ENCODE results near the gene HDLBP. TPM values are rescaled to one million over a fixed set of nuclear protein-coding genes. Genes with fewer than 3 reads are reported as not detected.

HDLBP gene
- total RNA-seq, 4 donors from 2014 or later: 303 to 490 (median 435) TPM

DNA sequence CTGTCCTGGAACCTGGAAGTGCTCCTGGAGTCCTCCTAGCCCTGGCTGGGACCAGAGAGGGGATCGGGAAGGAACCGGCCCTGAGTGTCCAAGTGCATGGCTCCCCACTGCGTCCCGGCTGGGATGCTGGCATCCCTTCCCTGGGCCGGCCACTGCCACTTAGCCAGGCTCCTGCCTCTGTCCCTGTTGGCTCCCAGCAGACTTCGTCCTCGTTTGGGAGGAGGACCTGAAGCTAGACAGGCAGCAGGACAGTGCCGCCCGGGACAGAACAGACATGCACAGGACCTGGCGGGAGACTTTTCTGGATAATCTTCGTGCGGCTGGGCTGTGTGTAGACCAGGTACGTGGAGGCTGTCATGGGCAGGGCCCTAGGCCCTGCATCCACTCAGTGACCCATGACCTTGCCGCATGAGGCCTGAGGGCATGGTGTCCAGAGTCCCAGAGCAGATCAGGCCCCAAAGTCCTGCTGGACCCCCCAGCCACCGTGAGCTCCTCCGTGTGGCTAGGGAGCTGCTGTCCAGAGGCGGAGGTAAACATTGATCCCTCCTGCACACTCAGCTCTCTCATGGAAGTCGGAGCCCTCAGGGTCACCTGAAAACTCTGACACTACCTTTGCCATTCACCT lies 119.9 kb downstream of the HDLBP start:
- 81 to 85% methylated on average over 10 to 14 of the region's 18 CpGs for WGBS, 2 donors
- Histone ChIP-seq H3K4me1 (no peaks in the 10 kb centered on the region), H3K4me3 (replicated peaks in 1 of 3) (no peak overlapping the region), H3K36me3 (no peaks in the 10 kb centered on the region), H3K9me3 (no peaks in the 10 kb centered on the region), H3K27me3 (no peaks in the 10 kb centered on the region), H3K27ac (no peak overlapping the region)
- no peak for TF ChIP-seq POLR2A (IDR thresholded peaks at IDR 0.05)
- TF ChIP-seq CTCF (IDR thresholded peaks at IDR 0.05): no peak
- DNase-seq: no peak
- intact Hi-C loops (cut with DNase I): no loop called here

- Histone ChIP-seq H3K4me1 (no peaks in the 10 kb centered on the region), H3K36me3 (no peaks in the 10 kb centered on the region), H3K9me3 (no peaks in the 10 kb centered on the region), H3K4me3 (replicated peaks in 1 of 3) (no peak overlapping the region), H3K27me3 (no peaks in the 10 kb centered on the region), H3K27ac (no peak overlapping the region)
- intact Hi-C loops (cut with DNase I): no loop called here
- TF ChIP-seq CTCF (IDR thresholded peaks at IDR 0.05) (no peak), POLR2A (IDR thresholded peaks at IDR 0.05) (no peak)
- 71 to 74% methylated on average over 9 of the region's 9 CpGs for WGBS, 2 donors
- no peak for DNase-seq
These were observed 120.7 kb downstream of the HDLBP start for GRCh38 chr2:241194811-241195210.

GRCh38 chr2:241193271-241193670 lies 122.2 kb downstream of the HDLBP start:
- no peak overlapping the region for H3K27ac ChIP-seq

GRCh38 chr2:241191081-241191480 lies 124.4 kb downstream of the HDLBP start:
- Histone ChIP-seq H3K36me3 (no peaks in the 10 kb centered on the region), H3K4me3 (replicated peaks in 1 of 3) (no peak overlapping the region), H3K27me3 (no peaks in the 10 kb centered on the region), H3K4me1 (no peaks in the 10 kb centered on the region), H3K9me3 (no peaks in the 10 kb centered on the region), H3K27ac (no peak overlapping the region)
- TF ChIP-seq CTCF (IDR thresholded peaks at IDR 0.05): no peak
- no peak for TF ChIP-seq POLR2A (IDR thresholded peaks at IDR 0.05)
- 68 to 79% methylated on average over 7 of the region's 14 CpGs for WGBS, 2 donors
- intact Hi-C loops (cut with DNase I): no loop called here
- no peak for DNase-seq

More at GRCh38 chr2:241193271-241193670, 122.2 kb downstream of the HDLBP start:
- Histone ChIP-seq H3K4me3 (replicated peaks in 1 of 3) (no peak overlapping the region), H3K36me3 (no peaks in the 10 kb centered on the region), H3K27me3 (no peaks in the 10 kb centered on the region), H3K9me3 (no peaks in the 10 kb centered on the region), H3K4me1 (no peaks in the 10 kb centered on the region)
- WGBS, 2 donors: 87 to 91% methylated on average over 8 of the region's 8 CpGs
- no peak for TF ChIP-seq CTCF (IDR thresholded peaks at IDR 0.05)
- TF ChIP-seq POLR2A (IDR thresholded peaks at IDR 0.05): no peak
- DNase-seq: no peak
- intact Hi-C loops (cut with DNase I): no loop called here

GRCh38 chr2:241190291-241190981 lies 125.0 kb downstream of the HDLBP start:
- Histone ChIP-seq H3K9me3 (no peaks in the 10 kb centered on the region), H3K27ac (no peak overlapping the region), H3K27me3 (no peaks in the 10 kb centered on the region), H3K4me1 (no peaks in the 10 kb centered on the region), H3K4me3 (replicated peaks in 1 of 3) (no peak overlapping the region), H3K36me3 (no peaks in the 10 kb centered on the region)
- DNase-seq: no peak
- WGBS, 2 donors: 83 to 91% methylated on average over 5 to 6 of the region's 19 CpGs
- TF ChIP-seq CTCF (IDR thresholded peaks at IDR 0.05): no peak
- no peak for TF ChIP-seq POLR2A (IDR thresholded peaks at IDR 0.05)
- intact Hi-C loops (cut with DNase I): no loop called here
